Measurements from ENCODE around the gene KAZN.

Gene KAZN

GRCh38 chr1:14615549-14616218, 17.2 kb downstream of the KAZN start:
- DNase-seq = peak; percentile 64 to 77 (median 71)

- DNase-seq = no peak
Measured at GRCh38 chr1:14616632-14617396, 18.3 kb downstream of the KAZN start.

GRCh38 chr1:14617791-14618190, 19.3 kb downstream of the KAZN start:
- DNase-seq = no peak

- DNase-seq = no peak
Measured at GRCh38 chr1:14620941-14621340, 22.5 kb downstream of the KAZN start.

- DNase-seq = no peak
Measured at GRCh38 chr1:14623090-14623489, 24.6 kb downstream of the KAZN start.

GRCh38 chr1:14624941-14625340, 26.5 kb downstream of the KAZN start:
- DNase-seq = no peak

GRCh38 chr1:14625572-14625971, 27.1 kb downstream of the KAZN start:
- no peak for DNase-seq

GRCh38 chr1:14625996-14626395, 27.5 kb downstream of the KAZN start:
- no peak for DNase-seq

- no peak for DNase-seq
Measured at GRCh38 chr1:14626869-14627607, 28.6 kb downstream of the KAZN start.

- no peak for DNase-seq
Measured at GRCh38 chr1:14627608-14628489, 29.4 kb downstream of the KAZN start.

GRCh38 chr1:14629363-14630014, 31.0 kb downstream of the KAZN start:
- DNase-seq = no peak

GRCh38 chr1:14630986-14631385, 32.5 kb downstream of the KAZN start:
- DNase-seq = no peak

- DNase-seq = no peak
Measured at GRCh38 chr1:14631421-14631820, 32.9 kb downstream of the KAZN start.

- no peak for DNase-seq
Measured at GRCh38 chr1:14634486-14634885, 36.0 kb downstream of the KAZN start.

GRCh38 chr1:14635421-14635820, 36.9 kb downstream of the KAZN start:
- DNase-seq = no peak

- DNase-seq = no peak
Measured at GRCh38 chr1:14636897-14637632, 38.6 kb downstream of the KAZN start.

- no peak for DNase-seq
Measured at GRCh38 chr1:14639291-14640050, 41.0 kb downstream of the KAZN start.

- no peak for DNase-seq
Measured at GRCh38 chr1:14642712-14643111, 44.2 kb downstream of the KAZN start.

GRCh38 chr1:14646973-14647372, 48.5 kb downstream of the KAZN start:
- DNase-seq = no peak

GRCh38 chr1:14647777-14648176, 49.3 kb downstream of the KAZN start:
- DNase-seq = no peak

- no peak for DNase-seq
Measured at GRCh38 chr1:14648391-14648790, 49.9 kb downstream of the KAZN start.
